Measurements from ENCODE around the gene C1orf105. TPM values are rescaled to one million over a fixed set of nuclear protein-coding genes. Genes with fewer than 3 reads are reported as not detected.

The C1orf105 gene
- total RNA-seq, 1 donor from 2014 or later: not detected

- Histone ChIP-seq H3K4me1 (peaks cover 5% of the 10 kb centered on the region), H3K36me3 (no peaks in the 10 kb centered on the region), H3K27me3 (no peaks in the 10 kb centered on the region), H3K4me3 (no peak overlapping the region), H3K9me3 (no peaks in the 10 kb centered on the region), H3K27ac (no peak overlapping the region)
- no peak for DNase-seq
- intact Hi-C loops (cut with DNase I): loop anchor here (10.0 kb wide), 1 partner anchor 399 kb away; no protein-coding TSS in a partner anchor
- TF ChIP-seq, protein P1, sequence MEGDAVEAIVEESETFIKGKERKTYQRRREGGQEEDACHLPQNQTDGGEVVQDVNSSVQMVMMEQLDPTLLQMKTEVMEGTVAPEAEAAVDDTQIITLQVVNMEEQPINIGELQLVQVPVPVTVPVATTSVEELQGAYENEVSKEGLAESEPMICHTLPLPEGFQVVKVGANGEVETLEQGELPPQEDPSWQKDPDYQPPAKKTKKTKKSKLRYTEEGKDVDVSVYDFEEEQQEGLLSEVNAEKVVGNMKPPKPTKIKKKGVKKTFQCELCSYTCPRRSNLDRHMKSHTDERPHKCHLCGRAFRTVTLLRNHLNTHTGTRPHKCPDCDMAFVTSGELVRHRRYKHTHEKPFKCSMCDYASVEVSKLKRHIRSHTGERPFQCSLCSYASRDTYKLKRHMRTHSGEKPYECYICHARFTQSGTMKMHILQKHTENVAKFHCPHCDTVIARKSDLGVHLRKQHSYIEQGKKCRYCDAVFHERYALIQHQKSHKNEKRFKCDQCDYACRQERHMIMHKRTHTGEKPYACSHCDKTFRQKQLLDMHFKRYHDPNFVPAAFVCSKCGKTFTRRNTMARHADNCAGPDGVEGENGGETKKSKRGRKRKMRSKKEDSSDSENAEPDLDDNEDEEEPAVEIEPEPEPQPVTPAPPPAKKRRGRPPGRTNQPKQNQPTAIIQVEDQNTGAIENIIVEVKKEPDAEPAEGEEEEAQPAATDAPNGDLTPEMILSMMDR (IDR thresholded peaks at IDR 0.05): no peak
- ATAC-seq: no peak
Observed at GRCh38 chr1:172404121-172404520, 16.4 kb upstream of the C1orf105 start.

GRCh38 chr1:172405912-172406311 is 14.6 kb upstream of the C1orf105 start:
- TF ChIP-seq, protein P1 (IDR thresholded peaks at IDR 0.05): no peak
- intact Hi-C loops (cut with DNase I): loop anchor here (10.0 kb wide), 1 partner anchor 401 kb away; no protein-coding TSS in a partner anchor
- Histone ChIP-seq H3K27me3 (no peaks in the 10 kb centered on the region), H3K36me3 (no peaks in the 10 kb centered on the region), H3K27ac (no peak overlapping the region), H3K9me3 (no peaks in the 10 kb centered on the region), H3K4me3 (no peak overlapping the region), H3K4me1 (no peaks in the 10 kb centered on the region)
- ATAC-seq (no peak), DNase-seq (no peak)

DNA sequence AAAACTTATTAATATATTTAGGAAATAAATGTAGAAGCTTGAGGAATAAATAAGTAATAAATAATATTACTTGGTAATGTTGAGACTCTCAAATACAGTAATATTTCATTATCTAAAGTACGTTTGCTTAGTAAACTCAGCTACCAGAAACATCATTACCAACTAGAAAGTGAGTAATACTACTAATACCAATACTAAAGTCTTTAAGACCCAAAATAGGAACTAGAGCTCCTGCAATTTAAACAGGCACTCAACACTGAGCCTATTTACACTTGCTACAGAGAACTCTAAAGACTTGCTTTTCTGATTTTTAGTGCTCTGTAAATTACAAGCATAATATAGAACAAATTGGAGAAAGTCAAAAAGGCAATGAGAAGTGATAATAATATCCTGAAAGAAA is 13.5 kb upstream of the C1orf105 start:
- DNase-seq (no peak), ATAC-seq (no peak)
- Histone ChIP-seq H3K4me3 (no peak overlapping the region), H3K27ac (no peak overlapping the region), H3K36me3 (no peaks in the 10 kb centered on the region), H3K9me3 (no peaks in the 10 kb centered on the region), H3K4me1 (no peaks in the 10 kb centered on the region), H3K27me3 (no peaks in the 10 kb centered on the region)
- intact Hi-C loops (cut with DNase I): loop anchor here (10.0 kb wide), 1 partner anchor 402 kb away; no protein-coding TSS in a partner anchor
- TF ChIP-seq, protein P1 (IDR thresholded peaks at IDR 0.05): no peak

DNA sequence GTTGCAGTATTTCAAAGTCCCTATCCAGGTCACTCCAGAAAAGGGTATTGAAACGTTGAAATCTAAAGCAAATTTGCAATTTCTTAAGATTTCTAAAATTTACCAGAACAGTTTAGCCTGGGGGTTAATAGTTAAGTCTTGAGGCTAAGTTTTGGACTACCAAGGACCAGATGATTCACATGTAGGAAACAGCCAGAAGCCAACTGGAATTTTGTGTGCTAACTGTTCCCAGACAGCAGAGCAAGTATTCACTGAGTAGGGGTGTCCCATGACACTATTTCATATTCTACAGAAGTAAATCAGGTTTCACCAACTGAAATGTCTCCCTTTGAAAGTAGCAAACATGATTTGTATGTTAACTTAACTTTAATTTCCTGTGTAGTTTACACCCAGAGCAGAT is 11.5 kb upstream of the C1orf105 start:
- Histone ChIP-seq H3K36me3 (no peaks in the 10 kb centered on the region), H3K4me3 (no peak overlapping the region), H3K27ac (no peak overlapping the region), H3K27me3 (no peaks in the 10 kb centered on the region), H3K9me3 (no peaks in the 10 kb centered on the region), H3K4me1 (no peaks in the 10 kb centered on the region)
- intact Hi-C loops (cut with DNase I): loop anchor here (10.0 kb wide), 1 partner anchor 404 kb away; no protein-coding TSS in a partner anchor
- no peak for ATAC-seq
- no peak for DNase-seq
- TF ChIP-seq, protein P1 (IDR thresholded peaks at IDR 0.05): no peak

GRCh38 chr1:172410027-172410426 is 10.5 kb upstream of the C1orf105 start:
- H3K27me3 ChIP-seq: no peaks in the 10 kb centered on the region
- intact Hi-C loops (cut with DNase I): no loop called here
- no peak for DNase-seq
- TF ChIP-seq, protein P1 (IDR thresholded peaks at IDR 0.05): no peak
- no peak overlapping the region for H3K4me3 ChIP-seq
- no peaks in the 10 kb centered on the region for H3K4me1 ChIP-seq
- H3K27ac ChIP-seq: no peak overlapping the region
- H3K9me3 ChIP-seq: no peaks in the 10 kb centered on the region
- H3K36me3 ChIP-seq: no peaks in the 10 kb centered on the region
- ATAC-seq: no peak
